GM06990 (cell line): ENCODE data around the gene KIF6.

ENCODE experiments used
- DNase-seq: peaks from one replicate; pipeline ENCODE4 v3.0.0-alpha.2; 2011; ENCODE audit not compliant: insufficient read length; ENCODE audit errors: extremely low read depth
- H3K27me3 ChIP-seq: replicated peaks from 2 replicates; pipeline ENCODE4 v1.6.0; 2011; ENCODE audit warnings: low read length; ENCODE audit not compliant: control insufficient read depth, insufficient read depth
- H3K36me3 ChIP-seq: 2 replicates; pipeline ENCODE4 v1.5.1; 2011; ENCODE audit warnings: low read length; ENCODE audit not compliant: control insufficient read depth, insufficient read depth
- H3K4me3 ChIP-seq: replicated peaks from 2 replicates; pipeline ENCODE4 v1.5.1; 2011; ENCODE audit warnings: low read depth, mild to moderate bottlenecking, control low read depth, low read length
- CTCF ChIP-seq: IDR thresholded peaks from 2 replicates; pipeline ENCODE4 v1.5.1; 2011; ENCODE audit warnings: low read length, control low read depth, mild to moderate bottlenecking, inconsistent platforms; ENCODE audit not compliant: insufficient read depth, poor library complexity, severe bottlenecking

Gene KIF6

GRCh38 chr6:39754514-39755115 is 29.4 kb upstream of the KIF6 start:
- no peak for TF ChIP-seq CTCF
- Histone ChIP-seq H3K27me3 (no peaks in the 10 kb centered on the region), H3K36me3 (no peaks in the 10 kb centered on the region), H3K4me3 (no peak overlapping the region)
- DNase-seq: no peak

- Histone ChIP-seq H3K27me3 (no peaks in the 10 kb centered on the region), H3K36me3 (no peaks in the 10 kb centered on the region), H3K4me3 (no peak overlapping the region)
- TF ChIP-seq CTCF: no peak
- DNase-seq: no peak
Measured at GRCh38 chr6:39753725-39754045, 28.5 kb upstream of the KIF6 start.

GRCh38 chr6:39752835-39753724 is 27.9 kb upstream of the KIF6 start:
- no peak for DNase-seq
- TF ChIP-seq CTCF: no peak
- Histone ChIP-seq H3K27me3 (no peaks in the 10 kb centered on the region), H3K36me3 (no peaks in the 10 kb centered on the region), H3K4me3 (no peak overlapping the region)

GRCh38 chr6:39746795-39747194 is 21.6 kb upstream of the KIF6 start:
- no peak for TF ChIP-seq CTCF
- no peak overlapping the region for H3K4me3 ChIP-seq
- H3K27me3 ChIP-seq: no peaks in the 10 kb centered on the region
- no peak for DNase-seq
- H3K36me3 ChIP-seq: no peaks in the 10 kb centered on the region

GRCh38 chr6:39733704-39734103 is 8.5 kb upstream of the KIF6 start:
- no peak for TF ChIP-seq CTCF
- H3K27me3 ChIP-seq: no peaks in the 10 kb centered on the region
- H3K36me3 ChIP-seq: no peaks in the 10 kb centered on the region
- H3K4me3 ChIP-seq: no peak overlapping the region
- DNase-seq: no peak

GRCh38 chr6:39731565-39731964 is 6.4 kb upstream of the KIF6 start:
- DNase-seq: no peak
- Histone ChIP-seq H3K36me3 (no peaks in the 10 kb centered on the region), H3K4me3 (no peak overlapping the region), H3K27me3 (no peaks in the 10 kb centered on the region)
- TF ChIP-seq CTCF: no peak
